SK-N-SH (cell line): ENCODE results near the gene E2F3. TPM values are rescaled to one million over a fixed set of nuclear protein-coding genes. Genes with fewer than 3 reads are reported as not detected.

Source experiments
- CTCF ChIA-PET: fragments of 300-600, 350-600 bp; formaldehyde crosslinking; extraction: SDS; loops from one replicate; lab custom pipeline; 2021; lab: Yijun Ruan, JAX
- POLR2A ChIA-PET: fragments of 350-600 bp; sonication (Branson Sonifier 250); formaldehyde crosslinking; extraction: SDS; loops from one replicate; lab custom pipeline; 2020; ENCODE audit warnings: antibody characterized with exemption, inconsistent platforms; lab: Yijun Ruan, JAX
- DNase-seq: peaks from one replicate; pipeline ENCODE4 v3.0.0; 2012
- H2AFZ ChIP-seq: fragments of 200-600 bp; sonication (generic); 2 replicates; pipeline ENCODE4 v1.8.1; 2016; ENCODE audit warnings: antibody characterized with exemption, mild to moderate bottlenecking, low read depth
- H3F3A ChIP-seq: fragments of 200-600 bp; sonication (generic); replicated peaks from 2 replicates; pipeline ENCODE3; 2016; ENCODE audit warnings: antibody characterized with exemption, mild to moderate bottlenecking; ENCODE audit not compliant: insufficient read depth
- H3K27ac ChIP-seq, 2 experiments: fragments of 200-500 bp in 1 of 2; fragments of 200-600 bp in 1 of 2; sonication (Bioruptor generic) in 1 of 2; sonication (generic), shearing (Covaris generic) in 1 of 2; 2 replicates each; pipeline versions ENCODE4 v1.5.1 to v1.6.1; 2014 to 2016; ENCODE audit warnings: low read depth in 2 of 2, inconsistent platforms in 1 of 2, low read length in 1 of 2, mild to moderate bottlenecking in 1 of 2, mixed read lengths in 1 of 2
- H3K27me3 ChIP-seq: fragments of 200-600 bp; sonication (generic), shearing (Covaris generic); 2 replicates; pipeline ENCODE4 v1.6.1; 2016; ENCODE audit warnings: mixed run types; ENCODE audit not compliant: insufficient read depth
- H3K36me3 ChIP-seq, 2 experiments: fragments of 200-500 bp in 1 of 2; fragments of 200-600 bp in 1 of 2; sonication (Bioruptor generic) in 1 of 2; sonication (generic) in 1 of 2; replicated peaks in 1 of 2; 2 replicates each; pipeline versions ENCODE3 to v1.5.1; 2014 to 2016; ENCODE audit warnings: low read length in 1 of 2, mild to moderate bottlenecking in 1 of 2; ENCODE audit not compliant: insufficient read depth in 2 of 2, control insufficient read depth in 1 of 2
- H3K4me1 ChIP-seq, 2 experiments: fragments of 200-500 bp in 1 of 2; fragments of 200-600 bp in 1 of 2; sonication (Bioruptor generic) in 1 of 2; sonication (generic), shearing (Covaris generic) in 1 of 2; 2 replicates each; pipeline versions ENCODE4 v1.5.1 to v1.6.1; 2014 to 2016; ENCODE audit warnings: low read depth in 1 of 2, low read length in 1 of 2, mixed run types in 1 of 2; ENCODE audit not compliant: insufficient read depth in 2 of 2, control insufficient read depth in 1 of 2
- H3K4me2 ChIP-seq: fragments of 200-600 bp; sonication (generic), shearing (Covaris generic); 2 replicates; pipeline ENCODE4 v1.6.1; 2017; ENCODE audit warnings: mixed run types
- H3K4me3 ChIP-seq, 2 experiments: fragments of 200-500 bp in 1 of 2; fragments of 200-600 bp in 1 of 2; sonication (Bioruptor generic) in 1 of 2; sonication (generic), shearing (Covaris generic) in 1 of 2; 2 replicates each; pipeline versions ENCODE4 v1.5.1 to v1.8.1; 2014 to 2016; ENCODE audit warnings: low read depth in 2 of 2, inconsistent platforms in 1 of 2, low read length in 1 of 2, mild to moderate bottlenecking in 1 of 2, mixed read lengths in 1 of 2, moderate library complexity in 1 of 2
- H3K79me2 ChIP-seq: fragments of 200-600 bp; sonication (generic); 2 replicates; pipeline ENCODE4 v1.8.1; 2017; ENCODE audit warnings: mild to moderate bottlenecking; ENCODE audit not compliant: insufficient read depth
- H3K9ac ChIP-seq: fragments of 200-600 bp; sonication (generic); 2 replicates; pipeline ENCODE4 v1.6.1; 2017; ENCODE audit warnings: mixed run types
- H3K9me2 ChIP-seq: fragments of 200-600 bp; sonication (generic); 2 replicates; pipeline ENCODE4 v1.6.1; 2017; ENCODE audit warnings: mixed run types
- H3K9me3 ChIP-seq: fragments of 200-600 bp; sonication (generic); 2 replicates; pipeline ENCODE4 v1.6.1; 2017; ENCODE audit warnings: mixed run types, mild to moderate bottlenecking, moderate library complexity
- H4K20me1 ChIP-seq: fragments of 200-600 bp; sonication (generic); 2 replicates; pipeline ENCODE4 v1.6.1; 2017; ENCODE audit warnings: mild to moderate bottlenecking, mixed run types; ENCODE audit not compliant: insufficient read depth
- CTCF ChIP-seq: fragments of 200-600 bp; sonication (generic); IDR thresholded peaks from 2 replicates; pipeline ENCODE4 v1.6.1; 2017; ENCODE audit warnings: antibody characterized with exemption, mild to moderate bottlenecking, moderate library complexity
- FOSL2 ChIP-seq: IDR thresholded peaks from 2 replicates; pipeline ENCODE4 v1.4.0; 2012; ENCODE audit warnings: low read depth, mild to moderate bottlenecking, moderate library complexity, borderline replicate concordance
- FOXJ3 ChIP-seq: sonication (generic); formaldehyde crosslinking; IDR thresholded peaks from 2 replicates; pipeline ENCODE4 v1.5.1; 2020; ENCODE audit warnings: mild to moderate bottlenecking, missing genetic modification reagents
- FOXM1 ChIP-seq: IDR thresholded peaks from 2 replicates; pipeline ENCODE4 v1.4.0; 2012; ENCODE audit warnings: low read depth, mild to moderate bottlenecking
- GABPA ChIP-seq: IDR thresholded peaks from 2 replicates; pipeline ENCODE4 v1.4.0; 2012; ENCODE audit warnings: low read depth, mild to moderate bottlenecking
- MEF2A ChIP-seq: IDR thresholded peaks from 2 replicates; pipeline ENCODE4 v1.4.0; 2012; ENCODE audit warnings: low read depth, borderline replicate concordance
- NFIC ChIP-seq: IDR thresholded peaks from 2 replicates; pipeline ENCODE4 v1.4.0; 2012; ENCODE audit warnings: borderline replicate concordance
- NRF1 ChIP-seq: IDR thresholded peaks from 2 replicates; pipeline ENCODE4 v1.6.1; 2012; ENCODE audit warnings: low read depth, mild to moderate bottlenecking, low read length
- PBX3 ChIP-seq: IDR thresholded peaks from 2 replicates; pipeline ENCODE4; 2012
- RAD21 ChIP-seq: IDR thresholded peaks from 2 replicates; pipeline ENCODE4 v1.6.1; 2012; ENCODE audit warnings: mild to moderate bottlenecking, low read length
- RCOR1 ChIP-seq: fragments of 150-350 bp; IDR thresholded peaks from 2 replicates; pipeline ENCODE4 v1.6.1; 2017; ENCODE audit warnings: antibody characterized with exemption, low read length
- SIN3A ChIP-seq: IDR thresholded peaks from 2 replicates; pipeline ENCODE4 v1.6.1; 2012; ENCODE audit warnings: low read depth, mild to moderate bottlenecking, low read length, moderate library complexity, borderline replicate concordance
- TAF1 ChIP-seq: IDR thresholded peaks from 2 replicates; pipeline ENCODE4 v1.6.1; 2012; ENCODE audit warnings: low read depth, mild to moderate bottlenecking, low read length, moderate library complexity, borderline replicate concordance
- TCF12 ChIP-seq: IDR thresholded peaks from 2 replicates; pipeline ENCODE4 v1.4.0; 2012
- USF2 ChIP-seq: fragments of 150-350 bp; IDR thresholded peaks from 2 replicates; pipeline ENCODE4 v1.6.1; 2017; ENCODE audit warnings: antibody characterized with exemption, low read length, low read depth, borderline replicate concordance
- YY1 ChIP-seq: IDR thresholded peaks from 2 replicates; pipeline ENCODE4 v1.4.0; 2012; ENCODE audit warnings: low read depth, mild to moderate bottlenecking
- WGBS: methylation state at CpG from one replicate; pipeline ENCODE4 v1.1.6; 2017; ENCODE audit warnings: low lambda C conversion rate; 5-methylcytosine and 5-hydroxymethylcytosine counted together
- polyA plus RNA-seq, 3 experiments: library from polyadenylated mRNA; depleted of rRNA; stranded (reverse); fragments of >200 nt; gene quantifications; 2 replicates each; pipeline ENCODE4 v1.2.3, GENCODE V29; 2012
- TF ChIP-seq, protein P1 (sequence below): fragments of 150-350 bp; IDR thresholded peaks from 2 replicates; pipeline ENCODE4 v1.6.1; 2016; ENCODE audit warnings: mild to moderate bottlenecking, low read depth, low read length
- TF ChIP-seq, protein P2 (sequence below): IDR thresholded peaks from 2 replicates; pipeline ENCODE4 v1.6.1; 2012; ENCODE audit warnings: mild to moderate bottlenecking, low read depth, low read length, moderate library complexity

The E2F3 gene
- polyA plus RNA-seq, 1 of the 3 experiments (the other 2 are of a cell fraction), result 12.7 TPM

- Histone ChIP-seq H3K9me2 (no peaks in the 10 kb centered on the region), H3K36me3 (no peaks in the 10 kb centered on the region), H3K9ac (no peak overlapping the region), H3K27ac (no peak overlapping the region), H3K4me2 (no peak overlapping the region), H3K4me1 (peaks cover 3 to 21% of the 10 kb centered on the region in 2 experiments; a peak in 3 of 4 replicates), H3K9me3 (no peaks in the 10 kb centered on the region), H3F3A (peaks cover 24% of the 10 kb centered on the region), H2AFZ (no peak overlapping the region), H3K27me3 (no peaks in the 10 kb centered on the region), H3K4me3 (no peak overlapping the region), H4K20me1 (no peaks in the 10 kb centered on the region), H3K79me2 (no peaks in the 10 kb centered on the region)
- 66% methylated on average over 3 of the region's 3 CpGs for WGBS
- ChIA-PET CTCF (interaction anchor here (1.4 kb wide), 1 partner anchor 24 kb away, joined by 3 read pairs; no protein-coding TSS in a partner anchor), POLR2A (no interaction called here)
- no peak for TF ChIP-seq FOXJ3 (CRISPR knock-in tag)
- TF ChIP-seq FOXM1, result no peak
- no peak for TF ChIP-seq NRF1
- TF ChIP-seq GABPA, result no peak
- no peak for TF ChIP-seq RCOR1
- no peak for TF ChIP-seq NFIC
- TF ChIP-seq, protein P1, sequence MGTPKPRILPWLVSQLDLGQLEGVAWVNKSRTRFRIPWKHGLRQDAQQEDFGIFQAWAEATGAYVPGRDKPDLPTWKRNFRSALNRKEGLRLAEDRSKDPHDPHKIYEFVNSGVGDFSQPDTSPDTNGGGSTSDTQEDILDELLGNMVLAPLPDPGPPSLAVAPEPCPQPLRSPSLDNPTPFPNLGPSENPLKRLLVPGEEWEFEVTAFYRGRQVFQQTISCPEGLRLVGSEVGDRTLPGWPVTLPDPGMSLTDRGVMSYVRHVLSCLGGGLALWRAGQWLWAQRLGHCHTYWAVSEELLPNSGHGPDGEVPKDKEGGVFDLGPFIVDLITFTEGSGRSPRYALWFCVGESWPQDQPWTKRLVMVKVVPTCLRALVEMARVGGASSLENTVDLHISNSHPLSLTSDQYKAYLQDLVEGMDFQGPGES, result no peak
- no peak for TF ChIP-seq FOSL2
- TF ChIP-seq SIN3A, result no peak
- no peak for TF ChIP-seq PBX3
- no peak for TF ChIP-seq YY1
- TF ChIP-seq, protein P2, sequence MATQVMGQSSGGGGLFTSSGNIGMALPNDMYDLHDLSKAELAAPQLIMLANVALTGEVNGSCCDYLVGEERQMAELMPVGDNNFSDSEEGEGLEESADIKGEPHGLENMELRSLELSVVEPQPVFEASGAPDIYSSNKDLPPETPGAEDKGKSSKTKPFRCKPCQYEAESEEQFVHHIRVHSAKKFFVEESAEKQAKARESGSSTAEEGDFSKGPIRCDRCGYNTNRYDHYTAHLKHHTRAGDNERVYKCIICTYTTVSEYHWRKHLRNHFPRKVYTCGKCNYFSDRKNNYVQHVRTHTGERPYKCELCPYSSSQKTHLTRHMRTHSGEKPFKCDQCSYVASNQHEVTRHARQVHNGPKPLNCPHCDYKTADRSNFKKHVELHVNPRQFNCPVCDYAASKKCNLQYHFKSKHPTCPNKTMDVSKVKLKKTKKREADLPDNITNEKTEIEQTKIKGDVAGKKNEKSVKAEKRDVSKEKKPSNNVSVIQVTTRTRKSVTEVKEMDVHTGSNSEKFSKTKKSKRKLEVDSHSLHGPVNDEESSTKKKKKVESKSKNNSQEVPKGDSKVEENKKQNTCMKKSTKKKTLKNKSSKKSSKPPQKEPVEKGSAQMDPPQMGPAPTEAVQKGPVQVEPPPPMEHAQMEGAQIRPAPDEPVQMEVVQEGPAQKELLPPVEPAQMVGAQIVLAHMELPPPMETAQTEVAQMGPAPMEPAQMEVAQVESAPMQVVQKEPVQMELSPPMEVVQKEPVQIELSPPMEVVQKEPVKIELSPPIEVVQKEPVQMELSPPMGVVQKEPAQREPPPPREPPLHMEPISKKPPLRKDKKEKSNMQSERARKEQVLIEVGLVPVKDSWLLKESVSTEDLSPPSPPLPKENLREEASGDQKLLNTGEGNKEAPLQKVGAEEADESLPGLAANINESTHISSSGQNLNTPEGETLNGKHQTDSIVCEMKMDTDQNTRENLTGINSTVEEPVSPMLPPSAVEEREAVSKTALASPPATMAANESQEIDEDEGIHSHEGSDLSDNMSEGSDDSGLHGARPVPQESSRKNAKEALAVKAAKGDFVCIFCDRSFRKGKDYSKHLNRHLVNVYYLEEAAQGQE, result no peak
- TF ChIP-seq USF2, result no peak
- no peak for TF ChIP-seq RAD21
- no peak for TF ChIP-seq MEF2A
- no peak for TF ChIP-seq CTCF
- TF ChIP-seq TAF1, result no peak
- TF ChIP-seq TCF12, result no peak
- no peak for DNase-seq
Observed at GRCh38 chr6:20375436-20375835, 26.2 kb upstream of the E2F3 start.
